ENCODE data around the gene KIAA0232.
"Not testable (repeated sequence)": the region's sequence is repeated elsewhere in the genome, so short reads cannot be mapped to it uniquely, and the experiment has no call there.

KIAA0232 gene

GRCh38 chr4:6808259-6808658 is 25.7 kb downstream of the KIAA0232 start:
- no peak for DNase-seq

- no peak for DNase-seq
These were observed 28.6 kb downstream of the KIAA0232 start for GRCh38 chr4:6811165-6811564.

- no peak for DNase-seq
These were observed 30.2 kb downstream of the KIAA0232 start for GRCh38 chr4:6812766-6813165.

GRCh38 chr4:6813725-6814124 is 31.2 kb downstream of the KIAA0232 start:
- no peak for DNase-seq

GRCh38 chr4:6815029-6815836 is 32.7 kb downstream of the KIAA0232 start:
- no peak for DNase-seq

- DNase-seq: no peak
These were observed 36.8 kb downstream of the KIAA0232 start for GRCh38 chr4:6819295-6819694.

GRCh38 chr4:6820695-6821094 is 38.2 kb downstream of the KIAA0232 start:
- no peak for DNase-seq

GRCh38 chr4:6824071-6824470 is 41.5 kb downstream of the KIAA0232 start:
- no peak for DNase-seq

GRCh38 chr4:6824772-6825402 is 42.4 kb downstream of the KIAA0232 start:
- DNase-seq: no peak

- no peak for DNase-seq
These were observed 42.9 kb downstream of the KIAA0232 start for GRCh38 chr4:6825403-6825802.

GRCh38 chr4:6826781-6827508 is 44.4 kb downstream of the KIAA0232 start:
- no peak for DNase-seq

- DNase-seq: no peak
These were observed 46.6 kb downstream of the KIAA0232 start for GRCh38 chr4:6829086-6829485.

GRCh38 chr4:6834867-6835266 is 52.3 kb downstream of the KIAA0232 start:
- no peak for DNase-seq

- not testable (repeated sequence) for DNase-seq
These were observed 53.1 kb downstream of the KIAA0232 start for GRCh38 chr4:6835616-6836015.

- DNase-seq: not testable (repeated sequence)
These were observed 54.6 kb downstream of the KIAA0232 start for GRCh38 chr4:6837106-6837505.

GRCh38 chr4:6839579-6839978 is 57.1 kb downstream of the KIAA0232 start:
- no peak for DNase-seq

GRCh38 chr4:6840062-6840976 is 57.8 kb downstream of the KIAA0232 start:
- peak; percentile 25 for DNase-seq

- DNase-seq: no peak
These were observed 62.5 kb downstream of the KIAA0232 start for GRCh38 chr4:6845027-6845426.

- no peak for DNase-seq
These were observed 63.0 kb downstream of the KIAA0232 start for GRCh38 chr4:6845574-6845973.

GRCh38 chr4:6847178-6847577 is 64.7 kb downstream of the KIAA0232 start:
- DNase-seq: no peak

GRCh38 chr4:6848717-6849305 is 66.3 kb downstream of the KIAA0232 start:
- no peak for DNase-seq

- DNase-seq: no peak
These were observed 67.2 kb downstream of the KIAA0232 start for GRCh38 chr4:6849691-6850090.
